IPS DF 19.7 (cell line): ENCODE measurements around the gene LILRA2.
"Not testable (repeated sequence)": the region's sequence is repeated elsewhere in the genome, so short reads cannot be mapped to it uniquely, and the experiment has no call there.

Experiments
- DNase-seq: peaks from one replicate; pipeline ENCODE4 v3.0.0-alpha.2; 2013; ENCODE audit warnings: low read depth, low spot score

Gene LILRA2

DNA sequence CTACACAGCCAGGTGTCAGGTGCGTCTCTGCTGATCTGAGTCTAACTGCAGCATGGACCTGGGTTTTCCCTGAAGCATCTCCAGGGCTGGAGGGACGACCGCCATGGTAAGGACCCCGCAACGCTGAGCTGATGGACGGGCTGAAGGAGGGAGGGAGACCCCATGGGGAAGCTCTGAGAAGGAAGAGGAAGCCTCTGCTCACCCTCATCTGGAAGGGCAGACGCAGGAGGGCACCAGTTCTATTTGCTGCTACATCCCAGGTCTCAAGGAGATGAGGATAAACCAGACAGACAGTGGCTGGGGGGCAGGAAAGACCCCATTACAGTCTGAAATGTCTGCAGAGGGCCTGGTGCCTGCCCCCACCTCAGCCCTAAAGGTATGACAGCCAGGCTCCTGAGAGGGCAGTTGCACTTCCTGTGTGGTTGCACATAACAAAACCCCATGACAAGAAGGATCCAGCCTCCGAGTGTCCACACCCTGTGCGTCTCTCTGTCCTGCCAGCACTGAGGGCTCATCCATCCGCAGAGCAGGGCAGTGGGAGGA lies at the start of gene LILRA2:
Gene LILRA2 (plus strand): TSS at position 461 of the 543 bp plus-strand sequence. CDS start 89 bp downstream, outside the sequence.
- DNase-seq: no peak

DNA sequence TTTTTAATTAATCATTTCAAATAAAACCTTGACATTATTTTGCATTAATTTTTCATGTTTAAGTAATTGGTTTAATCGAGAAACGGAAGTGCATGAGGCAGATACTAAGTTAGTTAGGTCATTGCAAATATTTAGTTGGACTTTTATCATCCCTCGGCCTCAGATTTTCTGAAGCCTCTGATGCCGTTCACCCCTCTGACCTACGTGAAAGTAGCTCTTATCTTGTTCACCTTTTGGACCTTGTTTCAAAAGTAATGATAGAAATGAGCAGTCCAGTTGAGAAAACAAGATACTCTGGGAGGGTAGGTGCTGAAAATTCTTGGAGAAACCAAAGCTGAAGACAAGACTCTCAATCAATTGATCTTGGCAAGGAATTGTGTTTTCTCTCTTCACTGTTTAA lies 48.0 kb upstream of the LILRA2 start:
- DNase-seq: no peak

DNA sequence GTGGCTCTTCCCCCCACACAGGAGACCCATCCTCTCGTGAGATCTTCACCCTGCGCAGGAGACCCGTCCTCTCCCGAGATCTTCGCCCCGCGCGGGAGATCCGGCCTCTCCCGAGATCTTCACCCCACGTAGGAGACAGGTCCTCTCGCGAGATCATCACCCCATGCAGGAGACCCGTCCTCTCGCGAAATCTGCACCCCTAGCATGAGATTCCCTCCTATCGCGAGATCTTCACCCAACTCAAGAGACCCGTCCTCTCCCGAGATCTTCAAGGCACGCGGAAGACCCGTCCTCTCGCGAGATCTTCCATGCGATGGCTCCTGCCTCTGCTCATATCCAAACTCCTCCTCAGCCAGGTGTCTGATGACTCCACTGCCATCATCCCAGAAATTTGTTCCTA lies 46.6 kb upstream of the LILRA2 start:
- no peak for DNase-seq

DNA sequence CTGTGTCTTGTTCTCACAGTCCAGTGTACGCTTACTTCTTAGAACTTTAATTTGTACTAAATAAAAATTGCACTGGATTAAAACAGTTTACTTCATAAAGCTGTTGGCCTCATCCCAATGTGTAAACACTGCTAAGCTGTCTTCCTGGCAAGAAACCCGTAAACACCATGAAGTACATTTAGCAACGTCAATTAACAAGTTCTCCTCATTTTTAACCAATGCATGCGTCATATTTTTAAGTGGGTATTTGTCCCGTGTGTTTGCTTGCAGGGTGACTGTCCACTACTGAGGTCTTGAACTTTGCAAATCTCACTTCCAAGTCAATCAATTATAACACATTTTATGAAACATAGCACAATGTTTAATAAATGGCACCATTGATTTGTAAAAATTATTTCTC lies 42.7 kb upstream of the LILRA2 start:
- no peak for DNase-seq

DNA sequence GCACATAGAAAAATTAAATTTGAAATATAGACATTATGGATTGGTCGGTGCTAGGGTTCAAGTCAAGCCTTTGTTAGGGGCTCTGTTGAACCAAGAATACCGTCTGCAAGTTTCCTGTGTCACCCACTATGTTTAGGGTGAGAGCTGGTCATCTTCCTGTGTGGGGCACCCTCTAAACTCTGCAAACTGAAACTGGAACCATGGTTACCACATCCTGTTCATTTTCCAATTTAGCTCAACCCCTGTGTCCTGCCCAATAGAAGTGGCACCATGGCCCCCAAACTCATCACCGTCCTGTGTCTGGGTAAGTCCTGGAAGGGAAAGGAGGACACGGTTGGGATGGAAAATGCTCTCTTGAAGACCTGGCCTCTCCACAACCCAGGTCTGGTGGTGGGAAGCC lies 41.1 kb upstream of the LILRA2 start:
- DNase-seq: no peak

DNA sequence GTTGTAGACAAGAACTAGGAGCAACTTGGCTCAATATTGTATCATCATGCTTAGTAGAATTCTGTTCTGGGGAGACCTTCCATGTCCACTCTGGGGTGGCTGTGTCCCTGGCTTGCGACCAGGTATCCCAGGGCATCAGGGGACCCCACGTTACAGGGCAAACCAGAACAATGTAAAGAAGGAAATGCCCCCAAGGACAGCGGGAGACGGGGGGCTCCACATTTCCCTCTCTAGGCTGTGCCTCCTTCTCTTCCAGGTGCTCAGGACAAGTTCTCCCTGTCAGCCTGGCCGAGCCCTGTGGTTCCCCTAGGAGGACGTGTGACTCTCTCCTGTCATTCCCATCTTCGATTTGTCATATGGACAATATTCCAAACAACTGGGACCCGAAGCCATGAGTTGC lies 40.1 kb upstream of the LILRA2 start:
- DNase-seq: no peak

DNA sequence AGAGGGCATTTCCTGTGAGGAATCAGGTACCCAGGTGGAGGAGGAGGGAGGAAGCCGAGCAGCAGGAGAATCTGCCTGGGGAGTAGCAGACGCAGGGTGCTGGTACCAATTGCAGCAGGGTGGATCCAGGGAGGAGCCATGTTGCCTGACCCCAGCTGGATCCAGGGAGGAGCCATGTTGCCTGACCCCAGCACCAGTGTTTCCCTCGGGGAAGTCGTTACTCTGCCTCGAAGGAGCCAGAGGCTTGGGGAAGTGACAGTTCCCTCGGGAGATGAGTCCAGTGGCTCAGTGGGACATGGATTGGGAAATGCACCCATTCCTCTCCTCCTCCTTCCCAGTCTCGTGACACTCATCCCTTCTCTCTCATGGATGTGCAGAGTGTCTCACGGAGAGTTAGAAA lies 39.4 kb upstream of the LILRA2 start:
- DNase-seq: no peak

DNA sequence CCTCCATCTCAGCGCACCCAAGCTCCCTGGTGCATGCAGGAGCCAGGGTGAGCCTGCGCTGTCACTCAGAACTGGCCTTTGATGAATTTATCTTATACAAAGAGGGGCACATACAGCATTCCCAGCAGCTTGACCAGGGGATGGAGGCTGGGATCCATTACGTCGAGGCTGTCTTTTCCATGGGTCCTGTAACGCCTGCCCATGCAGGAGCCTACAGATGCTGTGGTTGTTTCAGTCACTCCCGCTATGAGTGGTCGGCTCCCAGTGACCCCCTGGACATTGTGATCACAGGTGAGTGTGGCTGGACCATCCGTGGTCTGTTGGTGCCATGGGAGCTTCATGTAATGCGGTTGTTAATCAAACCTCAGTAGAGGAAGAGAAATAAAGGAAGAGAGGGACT lies 38.0 kb upstream of the LILRA2 start:
- no peak for DNase-seq

DNA sequence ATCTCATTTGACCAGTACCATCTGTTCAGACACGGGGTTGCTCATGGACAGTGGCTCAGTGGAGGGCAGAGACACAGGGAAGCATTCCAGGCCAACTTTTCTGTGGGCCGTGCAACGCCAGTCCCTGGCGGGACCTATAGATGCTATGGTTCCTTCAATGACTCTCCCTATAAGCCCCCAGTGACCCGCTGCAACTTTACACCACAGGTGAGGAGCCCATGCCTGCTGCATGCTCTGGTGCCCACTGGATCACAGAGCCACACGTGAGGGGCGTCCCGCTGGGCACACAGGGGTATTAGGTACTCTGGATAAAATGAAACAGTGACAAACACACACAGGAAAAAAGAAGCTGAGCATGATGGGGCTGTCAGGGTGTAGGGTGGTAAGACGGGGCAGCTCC lies 36.6 kb upstream of the LILRA2 start:
- no peak for DNase-seq

DNA sequence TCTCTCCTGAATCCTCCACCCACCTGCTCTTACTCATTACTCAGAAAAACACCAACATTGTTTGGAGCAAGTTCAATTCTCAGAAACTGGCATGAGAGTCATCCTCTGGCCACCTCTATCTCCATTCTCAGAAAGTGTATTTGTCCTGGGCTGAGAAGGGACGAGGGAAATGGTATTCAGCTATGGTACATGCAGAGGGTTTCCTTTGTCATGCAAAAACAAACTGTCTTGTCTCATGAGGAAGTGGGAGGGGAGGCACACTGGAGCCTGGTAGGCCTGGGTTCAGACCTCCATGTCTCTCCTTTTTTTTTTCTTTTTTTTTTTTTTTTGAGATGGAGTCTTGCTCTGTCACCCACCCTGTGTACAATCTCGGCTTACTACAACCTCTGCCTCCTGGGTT lies 31.9 kb upstream of the LILRA2 start:
- no peak for DNase-seq

DNA sequence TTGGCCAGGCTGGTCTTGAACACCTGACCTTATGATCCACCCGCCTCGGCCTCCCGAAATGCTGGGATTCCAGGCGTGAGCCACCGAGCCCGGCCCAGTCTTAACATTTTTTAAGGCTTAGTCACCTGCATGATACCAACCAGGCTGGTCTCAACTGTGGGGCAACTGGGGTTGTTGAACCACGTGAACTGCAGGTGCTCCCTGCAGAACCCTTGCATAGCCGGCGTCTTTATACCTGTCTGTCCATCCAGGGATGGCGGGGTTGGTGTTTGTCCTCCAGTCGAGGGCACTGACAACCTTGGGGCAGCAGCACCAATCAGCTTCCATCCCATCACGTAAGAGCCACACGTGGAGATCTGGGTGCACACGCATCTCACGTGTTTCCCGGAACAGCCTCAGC lies 24.8 kb upstream of the LILRA2 start:
- DNase-seq: no peak

DNA sequence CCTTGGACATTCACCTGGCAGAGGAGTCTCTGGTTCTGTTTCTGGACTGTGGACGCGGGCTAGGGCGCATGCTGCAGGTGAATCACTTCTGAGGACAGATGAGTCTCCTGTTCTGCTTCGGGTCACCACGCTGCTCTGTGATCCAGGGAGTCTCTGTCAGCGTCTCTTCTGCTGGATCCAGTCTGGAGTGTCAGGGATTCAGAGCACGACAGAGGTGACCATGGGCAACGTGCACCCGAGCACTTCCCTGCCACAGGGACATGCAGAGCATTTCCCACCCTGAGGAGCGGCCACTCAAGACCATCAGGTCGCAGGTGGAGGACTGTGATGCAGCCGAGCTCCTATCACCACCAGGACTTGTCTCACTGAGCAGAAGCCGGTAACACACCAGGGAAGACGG lies 24.4 kb upstream of the LILRA2 start:
- DNase-seq: no peak

DNA sequence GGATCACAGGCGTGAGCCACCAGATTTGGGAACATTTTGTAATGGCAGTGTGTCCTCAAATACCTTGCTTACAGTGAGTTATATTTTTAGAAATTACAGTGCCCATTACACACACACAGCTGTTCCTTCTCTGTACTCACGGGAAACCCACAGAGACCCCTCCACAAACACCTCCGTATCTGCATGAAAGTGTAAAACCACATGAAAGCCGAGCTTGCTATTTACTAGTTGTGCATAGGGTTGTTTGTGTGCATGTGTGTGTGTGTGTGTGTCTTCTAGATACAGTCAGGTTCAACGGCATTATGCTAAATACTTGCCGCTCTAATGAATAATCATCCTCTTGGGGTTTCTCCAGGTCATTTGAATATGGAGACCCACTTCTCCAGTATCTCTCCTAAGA lies 22.3 kb upstream of the LILRA2 start:
- no peak for DNase-seq

DNA sequence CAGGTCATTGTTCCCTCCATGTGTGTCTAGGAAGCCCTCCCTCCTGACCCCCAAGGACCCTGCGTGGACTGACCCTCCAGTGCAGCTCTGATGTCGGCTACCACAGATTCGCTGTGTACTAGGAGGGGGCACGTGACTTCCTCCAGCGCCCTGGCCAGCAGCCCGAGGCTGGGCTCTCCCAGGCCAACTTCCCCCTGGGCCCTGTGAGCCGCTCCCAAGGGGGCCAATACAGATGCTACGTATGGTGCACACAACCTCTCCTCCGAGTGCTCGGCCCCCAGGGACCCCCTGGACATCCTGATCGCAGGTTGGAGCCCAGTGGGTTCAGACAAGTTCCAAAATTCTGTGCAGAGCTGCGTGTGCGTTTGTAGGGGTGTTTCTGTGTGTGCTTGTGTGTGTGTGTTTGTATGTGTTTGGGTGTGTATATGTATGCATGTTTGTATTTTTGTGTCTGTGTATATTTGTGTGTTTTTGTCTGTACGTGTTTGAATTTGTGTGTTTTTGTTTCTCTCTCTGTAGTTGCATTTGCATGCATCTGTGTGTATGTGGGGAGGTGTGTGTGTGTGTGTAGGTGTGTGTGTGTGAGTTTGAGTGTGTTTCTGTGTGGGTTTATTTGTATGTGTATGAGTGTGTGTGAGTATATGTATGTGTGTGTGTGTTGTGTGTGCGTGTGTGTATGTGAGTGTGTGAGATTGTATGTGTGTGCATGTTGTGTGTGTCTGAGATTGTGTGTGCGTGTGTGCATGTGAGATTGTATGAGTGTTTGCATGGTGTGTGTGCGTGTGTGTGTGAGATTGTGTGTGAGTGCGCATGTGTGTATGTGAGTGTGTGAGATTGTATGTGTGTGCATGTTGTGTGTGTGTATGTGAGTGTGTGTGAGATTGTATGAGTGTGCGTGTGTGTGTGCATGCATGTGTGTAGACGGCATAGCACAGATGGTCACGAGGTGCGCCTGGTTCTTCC lies 21.4 kb upstream of the LILRA2 start:
- no peak for DNase-seq

DNA sequence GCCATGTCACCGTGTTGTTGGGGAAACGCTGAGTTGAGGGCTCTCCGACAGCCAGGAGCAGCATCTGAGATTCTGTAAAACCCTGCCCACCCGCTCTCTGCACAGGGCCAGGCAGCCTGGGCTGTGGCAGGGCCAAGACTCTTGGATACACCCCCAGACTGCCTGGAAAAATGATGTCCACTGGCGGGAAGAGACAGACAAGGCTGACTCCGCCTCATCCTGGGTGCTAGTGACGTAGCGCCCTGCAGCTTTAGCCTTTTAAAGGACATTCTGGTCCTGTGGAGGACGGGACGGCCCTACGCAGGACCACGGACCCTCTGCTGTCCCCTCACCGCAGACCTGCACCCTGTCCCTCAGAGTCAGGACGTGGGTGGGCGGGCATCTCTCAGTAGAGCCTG lies 20.7 kb upstream of the LILRA2 start:
- DNase-seq: no peak

DNA sequence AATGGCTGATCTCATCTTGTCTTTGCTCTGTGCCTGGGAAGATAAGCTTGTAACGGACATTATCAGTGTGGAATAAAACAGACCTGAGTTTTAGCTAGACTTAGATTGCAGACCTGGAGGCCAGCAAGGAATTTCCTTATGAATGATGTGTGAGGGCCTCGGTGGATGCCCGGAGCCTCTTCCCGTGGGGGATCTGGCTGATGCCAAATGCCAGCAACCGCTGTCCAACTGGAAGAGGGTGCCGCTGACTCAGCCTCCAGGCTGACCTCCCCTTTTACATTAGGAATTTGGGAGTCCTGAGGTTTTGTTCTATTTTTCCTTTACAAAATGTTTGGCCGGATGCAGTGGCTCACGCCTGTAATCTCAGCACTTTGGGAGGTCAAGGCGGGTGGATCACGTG lies 19.6 kb upstream of the LILRA2 start:
- DNase-seq: no peak

DNA sequence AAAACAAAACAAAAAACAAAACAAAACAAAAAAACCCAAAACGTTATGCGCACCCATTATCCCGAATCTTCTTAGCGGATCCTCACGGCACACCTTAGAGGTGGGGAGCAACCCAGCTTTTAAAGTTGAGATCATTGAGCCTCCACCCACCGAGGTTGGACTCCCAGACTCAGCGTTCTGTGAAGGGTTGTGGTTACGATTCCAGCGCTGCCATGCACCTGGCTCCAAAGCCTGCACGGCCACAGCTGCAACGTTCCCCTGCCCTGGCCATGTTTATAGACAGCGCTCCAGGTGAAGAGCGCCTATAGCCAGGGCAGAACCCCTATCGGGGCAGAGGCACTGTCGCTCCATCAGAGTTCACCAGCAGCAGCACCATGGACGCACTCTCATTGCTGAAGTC lies 18.7 kb upstream of the LILRA2 start:
- no peak for DNase-seq

DNA sequence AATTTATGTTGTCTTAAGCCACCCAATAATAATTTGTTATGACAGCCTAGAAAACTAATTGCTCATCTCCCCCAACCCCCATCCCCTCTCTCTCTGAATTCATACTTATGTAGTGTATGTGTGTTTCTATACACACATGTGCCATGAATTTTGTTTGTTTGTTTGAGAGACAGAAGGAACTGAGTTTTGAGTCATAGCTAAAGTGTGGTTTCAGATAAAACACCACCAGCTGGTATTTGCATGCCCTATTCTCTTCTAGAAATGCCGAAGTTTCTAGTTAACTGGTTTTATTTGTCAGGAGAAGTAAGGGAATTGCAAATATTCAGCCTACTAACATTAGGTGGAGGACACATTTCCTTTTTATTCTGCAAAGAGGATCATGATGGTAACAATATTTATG lies 17.4 kb upstream of the LILRA2 start:
- DNase-seq: no peak

DNA sequence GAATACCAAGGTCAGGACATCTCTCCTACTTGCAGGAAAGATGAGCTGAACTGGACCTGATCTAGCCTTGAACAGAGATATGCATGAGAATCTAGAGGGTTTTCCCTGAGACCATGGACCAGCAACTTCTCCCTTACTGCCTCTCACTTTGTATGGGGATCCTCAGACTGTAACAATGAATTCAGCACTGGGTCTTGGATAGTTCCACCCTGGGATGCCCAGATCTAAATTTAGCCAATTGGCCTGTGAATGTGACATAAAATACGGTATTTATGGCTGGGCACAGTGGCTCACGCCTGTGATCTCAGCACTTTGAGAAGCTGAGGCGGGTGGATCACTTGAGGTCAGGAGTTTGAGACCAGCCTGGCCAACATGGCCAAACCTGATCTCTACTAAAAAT lies 15.3 kb upstream of the LILRA2 start:
- no peak for DNase-seq

DNA sequence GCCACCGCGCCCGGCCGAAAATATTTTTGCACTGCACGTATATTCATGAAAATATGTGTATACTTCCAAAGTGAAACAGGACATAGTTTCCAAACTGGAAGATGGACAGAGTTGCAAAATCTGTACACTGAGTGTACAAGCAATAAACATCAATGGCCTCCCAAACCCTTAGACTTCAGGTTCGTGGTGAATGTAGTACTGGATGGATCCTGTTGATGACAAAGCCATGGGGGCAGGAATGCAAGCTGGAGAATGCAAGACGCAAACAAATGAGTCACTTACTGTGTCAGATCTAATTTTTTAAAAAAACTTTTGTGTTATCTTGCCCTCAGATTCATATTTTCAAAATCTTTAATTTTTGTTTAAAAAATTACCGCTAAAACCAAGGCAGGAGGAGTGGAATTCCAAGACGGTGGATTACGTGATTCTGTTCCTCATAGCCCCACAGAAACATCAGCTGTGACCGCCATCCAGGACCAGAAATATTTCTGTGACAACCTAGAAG lies 12.7 kb upstream of the LILRA2 start:
- DNase-seq: no peak

DNA sequence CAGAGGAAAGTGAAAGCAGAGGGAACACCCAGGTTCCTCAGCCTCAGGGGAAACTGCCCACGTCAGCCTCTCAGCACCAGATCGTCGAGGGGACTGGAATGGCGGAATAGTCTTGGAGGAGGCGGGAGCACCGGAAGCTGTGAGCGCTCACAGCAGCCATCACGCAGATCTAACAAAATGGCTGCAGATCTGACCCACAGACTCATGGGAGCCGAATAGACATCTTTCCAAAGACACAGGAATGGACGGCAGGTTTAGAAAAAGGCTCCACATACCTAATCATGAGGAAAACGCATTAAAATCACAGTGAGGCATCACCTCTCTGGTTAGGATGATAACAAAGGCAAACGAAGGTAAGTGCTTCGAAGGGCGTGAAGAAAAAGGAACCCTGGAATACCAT lies 11.8 kb upstream of the LILRA2 start:
- no peak for DNase-seq

DNA sequence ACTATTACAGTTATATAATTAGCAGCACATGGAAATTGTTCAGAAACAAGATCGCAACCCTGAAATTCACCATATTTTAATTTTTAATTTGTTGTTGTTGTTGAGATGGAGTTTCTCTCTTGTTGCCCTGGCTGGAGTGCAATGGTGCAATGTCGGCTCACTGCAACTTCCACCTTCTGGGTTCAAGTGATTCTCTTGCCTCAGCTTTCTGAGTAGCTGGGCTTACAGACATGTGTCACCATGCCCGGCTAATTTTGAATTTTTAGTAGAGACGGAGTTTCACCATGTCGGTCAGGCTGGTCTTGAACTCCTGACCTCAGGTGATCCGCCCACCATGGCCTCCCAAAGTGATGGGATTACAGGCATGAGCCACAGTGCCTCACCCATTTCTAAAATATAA lies 10.4 kb upstream of the LILRA2 start:
- not testable (repeated sequence) for DNase-seq

DNA sequence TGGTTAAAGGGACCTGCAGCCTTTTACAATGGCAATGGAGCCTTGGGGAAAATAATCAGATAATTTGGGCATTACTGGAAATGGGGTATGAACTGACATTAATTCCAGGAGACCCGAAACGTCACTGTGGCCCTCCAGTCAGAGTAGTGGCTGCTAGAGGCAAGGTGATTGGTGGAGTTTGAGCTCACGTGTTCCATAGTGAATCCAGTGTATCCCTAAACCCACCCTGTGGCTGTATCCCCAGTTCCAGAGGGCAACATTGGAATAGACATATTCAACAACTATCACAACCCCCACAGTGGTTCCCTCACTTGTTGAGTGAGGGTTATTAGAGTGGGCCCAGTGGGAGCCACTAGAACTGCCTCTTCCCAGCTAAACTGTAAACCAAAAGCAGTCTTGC lies 3.3 kb upstream of the LILRA2 start:
- DNase-seq: no peak
